Upper lobe of left lung (tissue), 4 donors: ENCODE measurements around the gene A3GALT2.

ENCODE experiments used
- POLR2AphosphoS5 ChIP-seq, 2 donors: sonication (generic); formaldehyde crosslinking; IDR thresholded peaks; one replicate each; pipeline ENCODE4 v1.5.1; 2017; ENCODE audit warnings: antibody characterized with exemption in 2 of 2
- TF ChIP-seq, protein P1 (sequence below), 6 experiments: fragments of 450-650 bp in 4 of 6; fragments of 200-600 bp in 2 of 6; sonication (generic) in 2 of 6; IDR thresholded peaks; one replicate each; pipeline ENCODE4 v1.5.1; 2016 to 2019; ENCODE audit warnings: antibody characterized with exemption in 6 of 6

DNA sequence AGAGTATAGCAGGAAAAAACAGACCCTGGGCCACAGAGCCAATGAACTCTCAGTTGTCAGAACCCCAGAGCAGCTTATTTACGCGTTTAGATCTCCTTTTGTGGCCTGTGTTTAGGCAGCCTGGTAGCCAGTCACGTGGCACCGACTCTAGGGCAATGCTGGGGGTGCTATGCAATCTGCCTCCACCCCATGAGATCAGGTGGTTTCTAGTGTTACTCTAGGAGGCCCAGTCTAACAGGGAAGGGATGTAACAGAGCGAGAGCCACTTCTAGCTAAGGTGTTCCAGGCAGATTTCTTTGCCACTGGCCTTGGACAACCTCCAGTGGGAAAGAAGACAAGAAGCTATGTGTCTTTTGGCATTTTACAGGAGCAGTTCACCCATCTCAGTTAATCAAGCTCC, 12.0 kb upstream of the A3GALT2 start:
- no peak for TF ChIP-seq POLR2AphosphoS5 (IDR thresholded peaks at IDR 0.05)
- TF ChIP-seq, protein P1, sequence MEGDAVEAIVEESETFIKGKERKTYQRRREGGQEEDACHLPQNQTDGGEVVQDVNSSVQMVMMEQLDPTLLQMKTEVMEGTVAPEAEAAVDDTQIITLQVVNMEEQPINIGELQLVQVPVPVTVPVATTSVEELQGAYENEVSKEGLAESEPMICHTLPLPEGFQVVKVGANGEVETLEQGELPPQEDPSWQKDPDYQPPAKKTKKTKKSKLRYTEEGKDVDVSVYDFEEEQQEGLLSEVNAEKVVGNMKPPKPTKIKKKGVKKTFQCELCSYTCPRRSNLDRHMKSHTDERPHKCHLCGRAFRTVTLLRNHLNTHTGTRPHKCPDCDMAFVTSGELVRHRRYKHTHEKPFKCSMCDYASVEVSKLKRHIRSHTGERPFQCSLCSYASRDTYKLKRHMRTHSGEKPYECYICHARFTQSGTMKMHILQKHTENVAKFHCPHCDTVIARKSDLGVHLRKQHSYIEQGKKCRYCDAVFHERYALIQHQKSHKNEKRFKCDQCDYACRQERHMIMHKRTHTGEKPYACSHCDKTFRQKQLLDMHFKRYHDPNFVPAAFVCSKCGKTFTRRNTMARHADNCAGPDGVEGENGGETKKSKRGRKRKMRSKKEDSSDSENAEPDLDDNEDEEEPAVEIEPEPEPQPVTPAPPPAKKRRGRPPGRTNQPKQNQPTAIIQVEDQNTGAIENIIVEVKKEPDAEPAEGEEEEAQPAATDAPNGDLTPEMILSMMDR (IDR thresholded peaks at IDR 0.05): no peak
